HG03280 (cell line): ENCODE data around the gene ZNF532.
"Not testable (repeated sequence)": the region's sequence is repeated elsewhere in the genome, so short reads cannot be mapped to it uniquely, and the experiment has no call there.

Experiments used
- ATAC-seq: cut with Tn5 transposase; IDR thresholded peaks from one replicate; pipeline ENCODE4 v1.9.1; 2021; ENCODE audit warnings: mild to moderate bottlenecking, moderate library complexity; ENCODE audit not compliant: unreplicated experiment

The ZNF532 gene

GRCh38 chr18:58898010-58898799 lies 33.5 kb downstream of the ZNF532 start:
- no peak for ATAC-seq

GRCh38 chr18:58900015-58900649 lies 35.5 kb downstream of the ZNF532 start:
- no peak for ATAC-seq

- ATAC-seq, result no peak
Measured at GRCh38 chr18:58901143-58901542, 36.5 kb downstream of the ZNF532 start.

GRCh38 chr18:58901783-58902182 lies 37.1 kb downstream of the ZNF532 start:
- no peak for ATAC-seq

GRCh38 chr18:58902961-58903360 lies 38.3 kb downstream of the ZNF532 start:
- no peak for ATAC-seq

- no peak for ATAC-seq
Measured at GRCh38 chr18:58903533-58903932, 38.9 kb downstream of the ZNF532 start.

- ATAC-seq, result no peak
Measured at GRCh38 chr18:58905777-58906428, 41.2 kb downstream of the ZNF532 start.

GRCh38 chr18:58908006-58908405 lies 43.3 kb downstream of the ZNF532 start:
- ATAC-seq, result no peak

- ATAC-seq, result no peak
Measured at GRCh38 chr18:58909521-58909920, 44.8 kb downstream of the ZNF532 start.

GRCh38 chr18:58911241-58911640 lies 46.6 kb downstream of the ZNF532 start:
- no peak for ATAC-seq

- no peak for ATAC-seq
Measured at GRCh38 chr18:58911766-58912165, 47.1 kb downstream of the ZNF532 start.

- ATAC-seq, result no peak
Measured at GRCh38 chr18:58915006-58915799, 50.5 kb downstream of the ZNF532 start.

- ATAC-seq, result no peak
Measured at GRCh38 chr18:58915995-58916394, 51.3 kb downstream of the ZNF532 start.

GRCh38 chr18:58919934-58920333 lies 55.3 kb downstream of the ZNF532 start:
- not testable (repeated sequence) for ATAC-seq

GRCh38 chr18:58922995-58923394 lies 58.3 kb downstream of the ZNF532 start:
- ATAC-seq, result no peak

GRCh38 chr18:58924473-58924872 lies 59.8 kb downstream of the ZNF532 start:
- ATAC-seq, result no peak

GRCh38 chr18:58927659-58928058 lies 63.0 kb downstream of the ZNF532 start:
- ATAC-seq, result no peak

GRCh38 chr18:58928386-58928785 lies 63.7 kb downstream of the ZNF532 start:
- no peak for ATAC-seq

- ATAC-seq, result no peak
Measured at GRCh38 chr18:58929206-58929605, 64.5 kb downstream of the ZNF532 start.

- no peak for ATAC-seq
Measured at GRCh38 chr18:58934356-58934755, 69.7 kb downstream of the ZNF532 start.

- no peak for ATAC-seq
Measured at GRCh38 chr18:58934933-58935577, 70.4 kb downstream of the ZNF532 start.
